ENCODE data around the gene AHCYL1.

Gene AHCYL1

GRCh38 chr1:109986054-109986444, 1.5 kb downstream of the AHCYL1 start:
- no peak overlapping the region for H2AFZ ChIP-seq (ENCODE audit: low read depth, low read length, severe bottlenecking)
- H3K27me3 ChIP-seq (ENCODE audit: low read length): no peaks in the 10 kb centered on the region
- no peak overlapping the region for H3K27ac ChIP-seq (ENCODE audit: low read depth, low read length)
- H3K9me3 ChIP-seq (ENCODE audit: insufficient read depth, low read length): no peaks in the 10 kb centered on the region
- 0 out of 2 replicates have a peak, but pooled peaks cover 4% of the 10 kb centered on the region for H3F3A ChIP-seq (ENCODE audit: insufficient read depth)
- peak overlapping the region; percentile 62 for H3K4me3 ChIP-seq (ENCODE audit: insufficient read depth, low read length, poor library complexity, severe bottlenecking)
- H3K9me2 ChIP-seq (replicated peaks; ENCODE audit: insufficient read depth, low read length): no peaks in the 10 kb centered on the region
- no peaks in the 10 kb centered on the region; the same call in 1 of the 2 replicates for H3K36me3 ChIP-seq (ENCODE audit: low read length)
- H3K79me2 ChIP-seq (ENCODE audit: insufficient read depth, low read length): peaks cover 34% of the 10 kb centered on the region
- TF ChIP-seq, protein P1, sequence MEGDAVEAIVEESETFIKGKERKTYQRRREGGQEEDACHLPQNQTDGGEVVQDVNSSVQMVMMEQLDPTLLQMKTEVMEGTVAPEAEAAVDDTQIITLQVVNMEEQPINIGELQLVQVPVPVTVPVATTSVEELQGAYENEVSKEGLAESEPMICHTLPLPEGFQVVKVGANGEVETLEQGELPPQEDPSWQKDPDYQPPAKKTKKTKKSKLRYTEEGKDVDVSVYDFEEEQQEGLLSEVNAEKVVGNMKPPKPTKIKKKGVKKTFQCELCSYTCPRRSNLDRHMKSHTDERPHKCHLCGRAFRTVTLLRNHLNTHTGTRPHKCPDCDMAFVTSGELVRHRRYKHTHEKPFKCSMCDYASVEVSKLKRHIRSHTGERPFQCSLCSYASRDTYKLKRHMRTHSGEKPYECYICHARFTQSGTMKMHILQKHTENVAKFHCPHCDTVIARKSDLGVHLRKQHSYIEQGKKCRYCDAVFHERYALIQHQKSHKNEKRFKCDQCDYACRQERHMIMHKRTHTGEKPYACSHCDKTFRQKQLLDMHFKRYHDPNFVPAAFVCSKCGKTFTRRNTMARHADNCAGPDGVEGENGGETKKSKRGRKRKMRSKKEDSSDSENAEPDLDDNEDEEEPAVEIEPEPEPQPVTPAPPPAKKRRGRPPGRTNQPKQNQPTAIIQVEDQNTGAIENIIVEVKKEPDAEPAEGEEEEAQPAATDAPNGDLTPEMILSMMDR (IDR thresholded peaks at IDR 0.05; ENCODE audit: insufficient read depth, low read length, poor library complexity, severe bottlenecking): no peak
- no peak for TF ChIP-seq EZH2phosphoT487 (conservative IDR thresholded peaks at IDR 0.05; ENCODE audit: low read length)
- peak overlapping the region; percentile 75 for H3K4me2 ChIP-seq (ENCODE audit: low read depth, low read length, poor library complexity, severe bottlenecking)
- peak overlapping the region; percentile 94; the same call in 1 of the 2 replicates for H3K9ac ChIP-seq (ENCODE audit: low read length)
- no peaks in the 10 kb centered on the region for H4K20me1 ChIP-seq (ENCODE audit: low read depth, low read length)

DNA sequence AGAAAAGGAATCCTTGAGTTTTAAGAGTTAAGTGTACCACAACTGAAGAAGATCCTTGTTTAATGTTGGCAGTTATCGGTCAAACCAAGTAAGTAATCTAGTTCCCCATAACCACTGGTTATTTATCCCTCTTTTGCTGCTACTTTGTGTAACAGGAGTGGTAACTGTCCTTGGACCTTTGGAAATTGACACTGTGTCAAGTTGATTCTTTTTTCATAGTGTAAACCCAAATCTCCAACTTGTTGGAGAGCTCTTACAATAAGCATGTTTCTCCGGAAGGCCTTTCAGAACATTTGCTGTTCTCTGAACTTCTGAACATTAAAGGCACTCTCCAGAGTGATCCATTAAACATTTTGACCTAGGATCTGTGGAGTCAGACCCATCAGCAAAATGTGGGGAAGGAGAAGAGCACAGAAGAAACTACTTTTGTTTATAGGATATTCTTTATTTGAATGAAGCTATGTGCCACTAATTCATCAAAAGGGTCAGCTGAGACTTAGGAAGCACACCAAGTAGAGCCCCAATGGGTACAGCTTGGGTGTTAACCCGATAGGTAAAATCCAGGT, 3.9 kb downstream of the AHCYL1 start:
- no peaks in the 10 kb centered on the region for H3K27me3 ChIP-seq (ENCODE audit: low read length)
- 0 out of 2 replicates have a peak, but pooled peaks cover 4% of the 10 kb centered on the region for H3F3A ChIP-seq (ENCODE audit: insufficient read depth)
- no peak overlapping the region for H2AFZ ChIP-seq (ENCODE audit: low read depth, low read length, severe bottlenecking)
- no peak overlapping the region for H3K9ac ChIP-seq (ENCODE audit: low read length)
- H3K9me3 ChIP-seq (ENCODE audit: insufficient read depth, low read length): no peaks in the 10 kb centered on the region
- no peak overlapping the region for H3K27ac ChIP-seq (ENCODE audit: low read depth, low read length)
- H3K4me2 ChIP-seq (ENCODE audit: low read depth, low read length, poor library complexity, severe bottlenecking): no peak overlapping the region
- no peaks in the 10 kb centered on the region for H4K20me1 ChIP-seq (ENCODE audit: low read depth, low read length)
- H3K9me2 ChIP-seq (replicated peaks; ENCODE audit: insufficient read depth, low read length): no peaks in the 10 kb centered on the region
- H3K79me2 ChIP-seq (ENCODE audit: insufficient read depth, low read length): peaks cover 37% of the 10 kb centered on the region
- no peaks in the 10 kb centered on the region; the same call in 1 of the 2 replicates for H3K36me3 ChIP-seq (ENCODE audit: low read length)
- no peak overlapping the region for H3K4me3 ChIP-seq (ENCODE audit: insufficient read depth, low read length, poor library complexity, severe bottlenecking)
- no peak for TF ChIP-seq EZH2phosphoT487 (conservative IDR thresholded peaks at IDR 0.05; ENCODE audit: low read length)

- Histone ChIP-seq H3K4me2 (ENCODE audit: low read depth, low read length, poor library complexity, severe bottlenecking) (peak overlapping the region; percentile 10), H3K9me2 (replicated peaks; ENCODE audit: insufficient read depth, low read length) (no peaks in the 10 kb centered on the region), H3K4me3 (ENCODE audit: insufficient read depth, low read length, poor library complexity, severe bottlenecking) (no peak overlapping the region), H3K27ac (ENCODE audit: low read depth, low read length) (no peak overlapping the region), H4K20me1 (ENCODE audit: low read depth, low read length) (no peaks in the 10 kb centered on the region), H3K79me2 (ENCODE audit: insufficient read depth, low read length) (peaks cover 40% of the 10 kb centered on the region), H3K9me3 (ENCODE audit: insufficient read depth, low read length) (no peaks in the 10 kb centered on the region), H3K36me3 (ENCODE audit: low read length) (no peaks in the 10 kb centered on the region; the same call in 1 of the 2 replicates), H3K27me3 (ENCODE audit: low read length) (no peaks in the 10 kb centered on the region), H3K9ac (ENCODE audit: low read length) (no peak overlapping the region), H2AFZ (ENCODE audit: low read depth, low read length, severe bottlenecking) (no peak overlapping the region), H3F3A (ENCODE audit: insufficient read depth) (0 out of 2 replicates have a peak, but pooled peaks cover 4% of the 10 kb centered on the region)
- TF ChIP-seq, protein P1 (IDR thresholded peaks at IDR 0.05; ENCODE audit: insufficient read depth, low read length, poor library complexity, severe bottlenecking): no peak
Observed at GRCh38 chr1:109989506-109990301, 5.1 kb downstream of the AHCYL1 start.

GRCh38 chr1:109990302-109990653, 5.7 kb downstream of the AHCYL1 start:
- H3K36me3 ChIP-seq (ENCODE audit: low read length): no peaks in the 10 kb centered on the region; the same call in 1 of the 2 replicates
- no peak overlapping the region for H2AFZ ChIP-seq (ENCODE audit: low read depth, low read length, severe bottlenecking)
- H3F3A ChIP-seq (ENCODE audit: insufficient read depth): 0 out of 2 replicates have a peak, but pooled peaks cover 4% of the 10 kb centered on the region
- H3K4me2 ChIP-seq (ENCODE audit: low read depth, low read length, poor library complexity, severe bottlenecking): peak overlapping the region; percentile 10
- H3K79me2 ChIP-seq (ENCODE audit: insufficient read depth, low read length): peaks cover 38% of the 10 kb centered on the region
- H3K9me3 ChIP-seq (ENCODE audit: insufficient read depth, low read length): no peaks in the 10 kb centered on the region
- H3K27ac ChIP-seq (ENCODE audit: low read depth, low read length): no peak overlapping the region
- H3K9ac ChIP-seq (ENCODE audit: low read length): no peak overlapping the region
- no peaks in the 10 kb centered on the region for H3K27me3 ChIP-seq (ENCODE audit: low read length)
- TF ChIP-seq, protein P1 (IDR thresholded peaks at IDR 0.05; ENCODE audit: insufficient read depth, low read length, poor library complexity, severe bottlenecking): no peak
- TF ChIP-seq EZH2phosphoT487 (conservative IDR thresholded peaks at IDR 0.05; ENCODE audit: low read length): no peak
- H4K20me1 ChIP-seq (ENCODE audit: low read depth, low read length): no peaks in the 10 kb centered on the region
- H3K9me2 ChIP-seq (replicated peaks; ENCODE audit: insufficient read depth, low read length): no peaks in the 10 kb centered on the region
- no peak overlapping the region for H3K4me3 ChIP-seq (ENCODE audit: insufficient read depth, low read length, poor library complexity, severe bottlenecking)
